Muscle layer of duodenum (tissue), 2 donors: ENCODE results near the gene ERC2.

Source experiments
- H3K27ac ChIP-seq: one replicate; pipeline ENCODE4 v1.7.0; 2013; ENCODE audit warnings: mild to moderate bottlenecking, low read length
- H3K27me3 ChIP-seq: one replicate; pipeline ENCODE4 v1.7.0; 2013; ENCODE audit warnings: low read depth, mild to moderate bottlenecking, control low read depth, low read length
- H3K36me3 ChIP-seq, 2 donors: one replicate each; pipeline ENCODE4 v1.7.0; 2013; ENCODE audit warnings: low read length in 2 of 2, control low read depth in 1 of 2, mild to moderate bottlenecking in 1 of 2; ENCODE audit not compliant: insufficient read depth in 2 of 2, control insufficient read depth in 1 of 2
- H3K4me1 ChIP-seq, 2 donors: one replicate each; pipeline ENCODE4 v1.7.0; 2013; ENCODE audit warnings: low read length in 2 of 2, mild to moderate bottlenecking in 2 of 2, control low read depth in 1 of 2, moderate library complexity in 1 of 2; ENCODE audit not compliant: insufficient read depth in 2 of 2, control insufficient read depth in 1 of 2
- H3K4me3 ChIP-seq, 2 donors: one replicate each; pipeline ENCODE4 v1.7.0; 2013; ENCODE audit warnings: low read length in 2 of 2, low read depth in 1 of 2, mild to moderate bottlenecking in 1 of 2
- H3K9me3 ChIP-seq, 2 donors: one replicate each; pipeline ENCODE4 v1.7.0; 2013; ENCODE audit warnings: low read length in 2 of 2, control low read depth in 1 of 2, mild to moderate bottlenecking in 1 of 2; ENCODE audit not compliant: control insufficient read depth in 1 of 2
- donor health status: healthy.

The ERC2 gene

DNA sequence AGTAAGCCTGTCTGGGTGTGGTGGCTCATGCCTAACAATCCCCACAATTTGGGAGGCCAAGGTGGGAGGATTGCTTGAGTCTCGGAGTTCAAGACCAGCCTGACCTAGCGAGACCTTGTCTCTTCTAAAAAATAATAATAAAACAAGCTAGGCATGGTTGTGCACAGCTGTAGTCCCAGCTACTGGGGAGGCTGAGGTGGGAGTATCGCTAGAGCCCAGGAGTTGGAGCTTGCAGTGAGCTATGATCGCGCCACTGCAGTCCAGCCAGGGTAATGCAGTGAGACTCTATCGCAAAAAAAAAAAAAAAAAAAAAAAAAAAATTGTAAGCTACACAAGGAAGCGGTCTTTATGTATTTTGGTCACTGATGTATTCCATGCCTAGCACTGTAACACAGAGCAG, 738.7 kb downstream of the ERC2 start:
- no peaks in the 10 kb centered on the region for H3K9me3 ChIP-seq
- no peaks in the 10 kb centered on the region for H3K36me3 ChIP-seq
- no peaks in the 10 kb centered on the region for H3K27me3 ChIP-seq

DNA sequence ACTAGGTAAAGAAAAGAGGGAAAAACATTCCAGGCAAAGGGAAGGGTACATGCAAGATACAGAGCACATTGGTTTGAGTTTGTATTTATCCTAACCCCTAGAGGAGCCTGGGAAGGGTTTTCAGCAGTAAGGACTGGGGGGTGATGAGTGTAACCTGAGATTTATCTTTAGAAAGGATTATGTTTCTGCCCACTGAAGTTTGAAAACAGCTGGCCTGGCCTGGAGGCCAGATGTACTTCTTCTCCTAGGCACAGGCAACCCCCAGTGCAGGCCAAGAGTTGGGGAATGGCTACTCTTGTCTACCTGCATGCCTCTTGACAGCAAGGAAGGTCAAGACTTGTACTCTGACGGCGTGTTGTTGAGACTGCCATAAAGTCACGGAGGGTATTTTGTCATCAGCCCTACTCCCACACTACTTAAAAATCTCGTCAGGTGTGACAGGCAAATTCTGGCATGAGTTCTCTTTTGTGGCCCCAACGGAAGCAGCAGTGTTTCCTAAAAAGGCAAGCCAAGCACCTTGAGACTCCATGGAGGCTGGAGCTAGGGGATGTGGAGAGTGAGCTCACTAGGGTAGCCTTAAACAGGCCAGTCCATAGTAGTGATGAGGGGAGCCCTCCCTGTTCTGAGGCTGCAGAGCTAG, 739.7 kb downstream of the ERC2 start:
- H3K4me1 ChIP-seq = no peaks in the 10 kb centered on the region
- H3K27me3 ChIP-seq = no peaks in the 10 kb centered on the region
- H3K9me3 ChIP-seq = no peaks in the 10 kb centered on the region
- no peaks in the 10 kb centered on the region for H3K36me3 ChIP-seq
- H3K4me3 ChIP-seq = no peak overlapping the region
- H3K27ac ChIP-seq = no peak overlapping the region

More for the DNA sequence above, 738.7 kb downstream of the ERC2 start:
- Histone ChIP-seq H3K4me3 (no peak overlapping the region), H3K4me1 (no peaks in the 10 kb centered on the region), H3K27ac (no peak overlapping the region)

DNA sequence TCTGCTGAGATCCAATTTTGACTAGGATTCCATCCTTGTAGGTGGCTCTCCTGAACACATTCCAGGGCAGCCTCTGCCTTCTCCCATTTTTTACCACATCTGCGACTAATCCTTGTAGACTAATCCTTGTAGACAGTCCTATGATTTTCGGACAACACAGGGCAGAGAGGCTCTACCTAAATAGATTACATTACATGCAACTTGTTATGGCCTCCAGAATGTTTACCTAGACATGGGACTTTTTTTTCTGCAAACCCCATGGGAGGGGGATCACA, 741.8 kb downstream of the ERC2 start:
- Histone ChIP-seq H3K4me3 (no peak overlapping the region), H3K27me3 (no peaks in the 10 kb centered on the region), H3K27ac (no peak overlapping the region), H3K9me3 (no peaks in the 10 kb centered on the region), H3K36me3 (no peaks in the 10 kb centered on the region), H3K4me1 (no peaks in the 10 kb centered on the region)

DNA sequence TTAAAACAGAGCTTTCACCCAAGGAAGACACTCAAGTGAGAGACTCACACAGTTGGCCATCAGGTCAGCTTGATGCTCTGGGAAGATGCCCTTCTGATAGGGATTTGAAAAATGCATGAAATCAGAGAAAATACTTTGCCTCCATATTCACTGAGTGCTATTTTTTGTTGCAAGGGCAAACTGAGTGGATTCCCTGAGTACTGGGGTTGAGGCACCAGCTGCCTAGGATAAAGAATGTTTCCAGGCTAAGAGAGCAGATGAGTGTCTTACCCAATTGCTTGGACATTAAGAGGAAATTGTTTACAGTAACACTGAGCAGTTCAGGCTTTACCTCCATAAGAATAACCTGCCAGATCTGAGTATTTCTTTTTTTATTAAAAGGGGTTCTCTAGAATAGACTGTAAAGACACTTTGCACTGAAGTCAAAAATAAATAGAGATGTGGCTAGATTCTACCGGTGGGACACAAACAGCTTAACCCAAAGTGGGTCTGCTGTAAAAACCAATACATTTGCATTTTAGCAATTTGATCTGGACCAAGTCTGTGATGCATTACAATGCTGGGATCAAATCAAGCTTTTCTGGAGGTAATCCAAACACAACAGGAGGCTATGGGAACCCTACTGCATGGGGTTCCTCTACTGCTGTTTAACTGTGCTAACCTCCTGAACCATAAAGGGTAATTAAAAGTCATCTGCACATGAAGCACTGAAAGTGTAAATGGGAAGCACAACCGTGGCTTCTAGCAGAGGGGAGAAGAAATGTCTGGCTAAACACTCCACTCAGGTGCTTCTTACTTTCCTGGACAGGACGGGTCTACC, 742.4 kb downstream of the ERC2 start:
- Histone ChIP-seq H3K36me3 (no peaks in the 10 kb centered on the region), H3K27me3 (no peaks in the 10 kb centered on the region), H3K4me1 (no peaks in the 10 kb centered on the region), H3K27ac (no peak overlapping the region), H3K9me3 (no peaks in the 10 kb centered on the region), H3K4me3 (no peak overlapping the region)

DNA sequence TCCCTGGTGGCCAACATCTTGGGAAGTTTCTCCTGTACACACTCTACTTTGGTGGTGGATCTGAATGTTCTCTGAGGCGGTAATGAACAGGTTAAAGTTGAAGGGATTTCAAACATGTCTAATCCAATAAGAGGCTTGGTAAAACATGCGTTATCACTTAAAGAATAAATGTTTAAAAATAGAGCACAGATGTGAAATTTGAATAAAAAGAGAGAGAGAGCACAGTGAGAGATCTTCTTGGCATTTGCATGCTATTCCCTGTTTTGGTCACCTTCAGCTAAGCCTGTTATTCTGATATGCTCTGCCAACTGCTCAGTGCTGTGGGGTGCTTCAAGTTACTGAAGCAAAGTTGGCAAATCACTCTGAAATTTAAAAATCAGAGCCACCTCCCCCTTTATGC, 743.4 kb downstream of the ERC2 start:
- Histone ChIP-seq H3K27me3 (no peaks in the 10 kb centered on the region), H3K4me1 (no peaks in the 10 kb centered on the region), H3K36me3 (no peaks in the 10 kb centered on the region), H3K9me3 (no peaks in the 10 kb centered on the region), H3K27ac (no peak overlapping the region), H3K4me3 (no peak overlapping the region)

DNA sequence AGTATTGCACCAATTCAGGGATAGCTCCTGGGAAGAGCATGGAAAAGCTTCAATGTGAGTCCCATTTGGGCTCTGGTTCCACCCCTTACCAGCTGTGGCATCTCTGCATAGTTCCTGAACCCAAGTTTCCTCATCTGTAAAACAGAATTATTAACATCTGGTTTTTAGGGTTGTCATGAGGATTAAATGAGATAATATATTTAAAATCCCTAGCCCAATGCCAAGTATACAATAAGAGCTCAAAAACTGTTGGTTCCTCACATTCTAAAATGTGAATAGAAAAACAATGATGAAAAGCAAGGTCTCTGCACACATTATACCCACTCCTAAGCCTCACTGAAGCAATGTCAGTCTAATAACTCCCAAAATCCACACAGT, 743.9 kb downstream of the ERC2 start:
- no peaks in the 10 kb centered on the region for H3K4me1 ChIP-seq
- H3K4me3 ChIP-seq = no peak overlapping the region
- H3K9me3 ChIP-seq = no peaks in the 10 kb centered on the region
- H3K27ac ChIP-seq = no peak overlapping the region
- no peaks in the 10 kb centered on the region for H3K36me3 ChIP-seq
- no peaks in the 10 kb centered on the region for H3K27me3 ChIP-seq

DNA sequence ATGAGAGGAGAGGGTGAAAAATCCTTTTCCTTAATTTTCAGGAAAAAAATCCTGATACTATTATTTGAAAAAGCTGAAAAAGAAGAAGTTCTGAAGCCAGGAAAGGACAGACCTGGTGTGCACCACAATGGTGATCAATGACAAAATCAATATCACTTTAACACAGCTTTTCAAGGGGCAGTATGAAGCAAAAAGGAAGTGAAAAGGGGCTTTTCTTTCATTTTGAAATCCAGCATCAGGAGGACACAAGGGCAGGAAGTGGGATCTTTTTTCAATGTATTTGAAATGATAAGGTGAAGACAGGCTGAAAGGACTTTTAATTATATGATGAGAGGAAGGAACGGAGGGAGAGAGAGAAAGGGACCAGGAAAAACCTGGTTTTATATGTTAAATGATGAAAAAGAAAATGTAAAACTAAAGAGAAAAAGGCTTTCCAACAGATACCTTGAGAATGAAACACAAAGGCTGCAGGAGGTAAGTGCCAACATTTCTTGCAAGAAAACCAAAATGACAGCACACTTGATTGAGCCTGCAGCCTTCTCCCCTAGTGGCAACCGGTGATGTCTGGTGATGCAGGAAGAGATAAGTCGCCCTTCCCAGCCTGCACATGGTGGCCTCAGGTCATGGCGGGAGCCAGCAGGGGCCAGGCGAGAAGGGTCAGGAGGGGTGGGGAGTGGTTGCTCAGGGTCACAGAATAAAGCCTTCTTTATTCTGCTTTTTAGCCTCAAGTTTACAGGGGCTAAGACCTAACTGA, 744.4 kb downstream of the ERC2 start:
- Histone ChIP-seq H3K27ac (no peak overlapping the region), H3K36me3 (no peaks in the 10 kb centered on the region), H3K4me3 (no peak overlapping the region), H3K9me3 (no peaks in the 10 kb centered on the region), H3K4me1 (no peaks in the 10 kb centered on the region), H3K27me3 (no peaks in the 10 kb centered on the region)

DNA sequence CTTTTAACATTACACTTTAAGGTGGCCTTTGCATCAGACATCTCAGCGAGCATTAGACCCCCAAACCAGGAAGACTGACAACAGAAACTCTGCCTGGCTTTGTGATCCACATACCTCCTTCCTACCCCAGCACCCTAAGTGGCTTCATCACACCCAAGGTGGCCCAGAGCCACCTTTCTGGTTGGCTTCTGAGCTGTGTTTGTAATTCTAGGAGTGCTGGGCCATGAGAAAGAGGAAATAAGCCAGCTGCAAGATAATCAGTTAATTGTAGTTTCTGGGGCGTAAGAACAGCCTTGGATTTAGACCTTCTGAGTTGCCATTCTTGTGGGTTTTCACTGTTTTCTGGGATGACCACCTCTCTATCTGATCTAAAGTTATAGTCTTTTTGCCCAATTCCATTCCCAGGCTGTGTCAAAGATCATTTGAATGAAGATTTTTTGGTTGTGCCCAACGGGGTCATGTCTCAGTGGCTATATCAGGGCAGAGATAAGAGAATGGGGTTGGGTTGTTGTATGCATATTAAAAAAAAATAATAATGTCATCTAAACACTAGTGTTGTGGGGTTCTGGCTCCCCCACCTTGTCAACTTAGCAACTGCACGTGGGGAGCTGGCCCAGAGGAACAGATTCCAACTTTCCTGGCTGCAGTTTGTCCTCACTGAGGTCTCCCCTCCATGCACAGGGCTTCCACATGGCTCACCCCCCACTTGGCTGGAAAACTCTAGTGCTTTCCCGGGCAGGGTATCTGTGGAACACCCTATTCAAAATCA, 746.4 kb downstream of the ERC2 start:
- H3K36me3 ChIP-seq = no peaks in the 10 kb centered on the region
- no peak overlapping the region for H3K27ac ChIP-seq
- no peaks in the 10 kb centered on the region for H3K9me3 ChIP-seq
- no peak overlapping the region for H3K4me3 ChIP-seq
- H3K4me1 ChIP-seq = no peaks in the 10 kb centered on the region
- no peaks in the 10 kb centered on the region for H3K27me3 ChIP-seq

DNA sequence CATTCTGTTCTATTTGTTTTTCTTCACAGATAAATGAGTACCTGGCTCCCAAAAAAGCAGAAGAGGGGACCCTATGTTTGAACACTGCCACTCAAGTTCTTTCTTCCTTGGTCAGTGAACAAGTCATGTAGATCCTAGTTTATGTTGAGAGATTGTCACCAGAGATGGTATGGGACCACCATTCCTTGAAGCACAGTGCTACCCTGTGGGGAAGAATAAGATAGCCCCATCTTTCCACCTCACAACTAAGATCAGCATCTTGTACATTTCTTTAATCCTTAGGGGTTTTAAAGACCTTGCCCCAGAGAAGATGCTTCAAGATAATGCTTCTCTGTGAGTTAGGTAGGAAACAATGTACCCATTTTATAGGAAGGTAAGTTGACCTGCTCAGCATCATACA, 747.7 kb downstream of the ERC2 start:
- Histone ChIP-seq H3K4me3 (no peak overlapping the region), H3K9me3 (no peaks in the 10 kb centered on the region), H3K4me1 (no peaks in the 10 kb centered on the region), H3K27me3 (no peaks in the 10 kb centered on the region), H3K36me3 (no peaks in the 10 kb centered on the region), H3K27ac (no peak overlapping the region)

DNA sequence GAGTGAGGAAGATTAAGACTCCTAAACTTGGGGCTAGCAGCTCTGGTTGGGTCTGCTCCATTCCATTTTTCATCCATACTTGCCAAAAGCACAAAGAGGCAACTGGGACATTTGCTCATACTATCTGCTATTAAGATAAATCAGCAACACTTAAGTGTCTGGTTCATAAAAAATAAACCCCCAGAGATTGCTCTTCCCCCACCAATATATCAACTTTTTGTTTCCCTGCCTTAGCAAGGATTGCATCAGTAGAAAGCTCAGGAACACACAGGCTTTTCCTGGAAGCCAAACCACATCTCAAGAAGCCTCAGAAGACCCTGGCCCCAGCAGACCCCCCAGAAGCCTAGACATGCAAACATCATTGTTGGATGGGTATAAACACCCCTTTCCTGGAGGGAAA, 748.8 kb downstream of the ERC2 start:
- no peak overlapping the region for H3K4me3 ChIP-seq
- no peaks in the 10 kb centered on the region for H3K4me1 ChIP-seq
- no peaks in the 10 kb centered on the region for H3K9me3 ChIP-seq
- H3K27ac ChIP-seq = no peak overlapping the region
- H3K36me3 ChIP-seq = no peaks in the 10 kb centered on the region
- H3K27me3 ChIP-seq = no peaks in the 10 kb centered on the region

DNA sequence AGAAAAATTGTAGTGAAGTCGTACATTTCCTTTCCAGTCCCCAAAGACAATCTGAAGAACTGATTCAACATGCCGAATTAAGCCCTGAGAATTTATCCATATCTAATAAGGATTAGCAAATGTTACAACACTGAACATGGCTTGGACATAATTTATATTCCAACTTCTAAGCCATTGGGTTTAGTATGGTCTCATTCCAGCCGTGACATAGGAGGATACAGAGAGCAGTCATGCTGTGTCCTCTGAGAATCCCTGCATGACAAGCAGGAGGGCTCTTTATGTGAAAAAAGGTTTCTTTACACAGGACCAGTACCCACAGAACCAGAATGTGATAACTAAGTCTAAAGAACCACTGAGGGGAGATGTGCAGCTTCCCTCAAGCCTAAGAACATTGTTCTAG, 749.3 kb downstream of the ERC2 start:
- H3K9me3 ChIP-seq = no peaks in the 10 kb centered on the region
- no peak overlapping the region for H3K27ac ChIP-seq

More for the DNA sequence above, 749.3 kb downstream of the ERC2 start:
- Histone ChIP-seq H3K4me3 (no peak overlapping the region), H3K27me3 (no peaks in the 10 kb centered on the region), H3K36me3 (no peaks in the 10 kb centered on the region), H3K4me1 (no peaks in the 10 kb centered on the region)
